Effector CD8-positive, alpha-beta T cell (primary cell): ENCODE measurements around the gene EHMT1.
"Not testable (repeated sequence)": the region's sequence is repeated elsewhere in the genome, so short reads cannot be mapped to it uniquely, and the experiment has no call there.

Experiments
- DNase-seq: peaks from one replicate; lab custom pipeline; 2025; lab: John Stamatoyannopoulos, UW

EHMT1 gene

GRCh38 chr9:137716694-137717287, 98.0 kb downstream of the EHMT1 start:
- no peak for DNase-seq

GRCh38 chr9:137717776-137718327, 99.0 kb downstream of the EHMT1 start:
- DNase-seq: no peak

GRCh38 chr9:137719194-137719593, 100.4 kb downstream of the EHMT1 start:
- no peak for DNase-seq

GRCh38 chr9:137720571-137721110, 101.8 kb downstream of the EHMT1 start:
- no peak for DNase-seq

- DNase-seq: no peak
These were observed 102.7 kb downstream of the EHMT1 start for GRCh38 chr9:137721479-137721878.

GRCh38 chr9:137721899-137722298, 103.1 kb downstream of the EHMT1 start:
- no peak for DNase-seq

- DNase-seq: no peak
These were observed 103.7 kb downstream of the EHMT1 start for GRCh38 chr9:137722481-137722880.

- not testable (repeated sequence) for DNase-seq
These were observed 104.6 kb downstream of the EHMT1 start for GRCh38 chr9:137723356-137723755.

GRCh38 chr9:137723783-137724445, 105.1 kb downstream of the EHMT1 start:
- no peak for DNase-seq

GRCh38 chr9:137724818-137725240, 106.0 kb downstream of the EHMT1 start:
- no peak for DNase-seq

- no peak for DNase-seq
These were observed 106.8 kb downstream of the EHMT1 start for GRCh38 chr9:137725598-137725997.

- DNase-seq: not testable (repeated sequence)
These were observed 107.5 kb downstream of the EHMT1 start for GRCh38 chr9:137726336-137726735.

GRCh38 chr9:137726764-137727163, 108.0 kb downstream of the EHMT1 start:
- no peak for DNase-seq

- no peak for DNase-seq
These were observed 108.9 kb downstream of the EHMT1 start for GRCh38 chr9:137727716-137728115.

GRCh38 chr9:137728444-137729311, 109.9 kb downstream of the EHMT1 start:
- DNase-seq: no peak

GRCh38 chr9:137731216-137731946, 112.6 kb downstream of the EHMT1 start:
- no peak for DNase-seq

- no peak for DNase-seq
These were observed 113.4 kb downstream of the EHMT1 start for GRCh38 chr9:137731947-137732813.

GRCh38 chr9:137733429-137733828, 114.6 kb downstream of the EHMT1 start:
- DNase-seq: no peak

- DNase-seq: no peak
These were observed 115.4 kb downstream of the EHMT1 start for GRCh38 chr9:137734181-137734580.

GRCh38 chr9:137738182-137738696, 119.4 kb downstream of the EHMT1 start:
- not testable (repeated sequence) for DNase-seq
